ENCODE measurements around the gene HDDC2. TPM values are rescaled to one million over a fixed set of nuclear protein-coding genes. Genes with fewer than 3 reads are reported as not detected.

Gene HDDC2
- total RNA-seq (ENCODE audit: unreplicated experiment): 18.4 TPM
- long read RNA-seq, partial matches to known transcripts: 0 of 9 reads
- long read RNA-seq, other reads (novel, unspliced or antisense): 8 of 9 reads

GRCh38 chr6:125301435-125302391 lies at the start of gene HDDC2:
HDDC2 (minus strand) TSS chr6:125301967; CDS start chr6:125301932, 35 bp downstream.
- no peaks in the 10 kb centered on the region for H3K9me3 Mint-ChIP-seq (ENCODE audit: unreplicated experiment)
- peak within 1 kb of the TSS; percentile 93 for H3K27ac Mint-ChIP-seq (ENCODE audit: unreplicated experiment)
- TF ChIP-seq CTCF (IDR thresholded peaks at IDR 0.05; ENCODE audit: unreplicated experiment): no peak
- peak; percentile 93 for DNase-seq (ENCODE audit: low spot score)
- peaks cover 7% of the 10 kb centered on the region for H3K36me3 Mint-ChIP-seq (ENCODE audit: low read depth, unreplicated experiment)
- H3K4me3 Mint-ChIP-seq (ENCODE audit: unreplicated experiment): peak within 1 kb of the TSS; percentile 79
- peaks cover 7% of the 10 kb centered on the region for H3K27me3 Mint-ChIP-seq (ENCODE audit: unreplicated experiment)
- peaks cover 48% of the 10 kb centered on the region for H3K4me1 Mint-ChIP-seq (ENCODE audit: unreplicated experiment)

GRCh38 chr6:125346926-125347563 lies 45.3 kb upstream of the HDDC2 start:
- DNase-seq (ENCODE audit: low spot score): no peak
- H3K36me3 Mint-ChIP-seq (ENCODE audit: low read depth, unreplicated experiment): no peaks in the 10 kb centered on the region
- peaks cover 2% of the 10 kb centered on the region for H3K4me1 Mint-ChIP-seq (ENCODE audit: unreplicated experiment)
- no peak for TF ChIP-seq CTCF (IDR thresholded peaks at IDR 0.05; ENCODE audit: unreplicated experiment)
- no peak overlapping the region for H3K27ac Mint-ChIP-seq (ENCODE audit: unreplicated experiment)
- no peaks in the 10 kb centered on the region for H3K9me3 Mint-ChIP-seq (ENCODE audit: unreplicated experiment)
- H3K4me3 Mint-ChIP-seq (ENCODE audit: unreplicated experiment): no peak overlapping the region
- no peaks in the 10 kb centered on the region for H3K27me3 Mint-ChIP-seq (ENCODE audit: unreplicated experiment)

- Mint-ChIP-seq H3K27me3 (ENCODE audit: unreplicated experiment) (no peaks in the 10 kb centered on the region), H3K27ac (ENCODE audit: unreplicated experiment) (no peak overlapping the region), H3K9me3 (ENCODE audit: unreplicated experiment) (no peaks in the 10 kb centered on the region), H3K4me3 (ENCODE audit: unreplicated experiment) (no peak overlapping the region), H3K36me3 (ENCODE audit: low read depth, unreplicated experiment) (no peaks in the 10 kb centered on the region), H3K4me1 (ENCODE audit: unreplicated experiment) (peaks cover 2% of the 10 kb centered on the region)
- DNase-seq (ENCODE audit: low spot score): peak; percentile 43
- no peak for TF ChIP-seq CTCF (IDR thresholded peaks at IDR 0.05; ENCODE audit: unreplicated experiment)
These were observed 44.6 kb upstream of the HDDC2 start for GRCh38 chr6:125346201-125346925.

- Mint-ChIP-seq H3K27me3 (ENCODE audit: unreplicated experiment) (no peaks in the 10 kb centered on the region), H3K4me3 (ENCODE audit: unreplicated experiment) (no peak overlapping the region), H3K36me3 (ENCODE audit: low read depth, unreplicated experiment) (no peaks in the 10 kb centered on the region), H3K27ac (ENCODE audit: unreplicated experiment) (no peak overlapping the region), H3K4me1 (ENCODE audit: unreplicated experiment) (peaks cover 13% of the 10 kb centered on the region), H3K9me3 (ENCODE audit: unreplicated experiment) (no peaks in the 10 kb centered on the region)
- DNase-seq (ENCODE audit: low spot score): no peak
- no peak for TF ChIP-seq CTCF (IDR thresholded peaks at IDR 0.05; ENCODE audit: unreplicated experiment)
These were observed 39.7 kb upstream of the HDDC2 start for GRCh38 chr6:125341460-125341859.

Data from endothelial cell (in vitro differentiated cells).